Caco-2 (cell line): ENCODE data around the gene ZSCAN25. TPM values are rescaled to one million over a fixed set of nuclear protein-coding genes. Genes with fewer than 3 reads are reported as not detected.

Experiments
- BruUV-seq: library from RNA; stranded (reverse); fragments of 400-500 nt; replicated peaks from 2 replicates; lab custom pipeline; 2021; lab: Mats Ljungman, UMichigan
- CTCF ChIA-PET: fragments of 300-600 bp; sonication (Branson Sonifier 250); formaldehyde crosslinking; loops from one replicate; lab custom pipeline; 2022; ENCODE audit warnings: antibody characterized with exemption; lab: Charles Lee
- POLR2A ChIA-PET: fragments of 300-600 bp; sonication (Branson Sonifier 250); formaldehyde crosslinking; loops from one replicate; lab custom pipeline; 2022; ENCODE audit warnings: antibody characterized with exemption; lab: Charles Lee
- DNase-seq, 2 experiments: peaks; one replicate each; pipeline versions ENCODE4 v3.0.0 to v3.0.0-alpha.2; 2020 to 2022
- H3K27me3 ChIP-seq: replicated peaks from 2 replicates; pipeline ENCODE4 v1.6.0; 2011; ENCODE audit warnings: low read length; ENCODE audit not compliant: control insufficient read depth, insufficient read depth
- H3K36me3 ChIP-seq: 2 replicates; pipeline ENCODE4 v1.5.1; 2011; ENCODE audit warnings: low read length; ENCODE audit not compliant: control insufficient read depth, insufficient read depth
- H3K4me1 ChIP-seq: fragments of 250-450 bp; sonication (Bioruptor Pico); 2 replicates; pipeline ENCODE4 v1.5.1; 2020; ENCODE audit warnings: mild to moderate bottlenecking
- H3K4me3 ChIP-seq: 2 replicates; pipeline ENCODE4 v1.5.1; 2011; ENCODE audit warnings: low read depth, mild to moderate bottlenecking, control low read depth, low read length
- H3K9me3 ChIP-seq: fragments of 250-450 bp; sonication (Bioruptor Pico); 2 replicates; pipeline ENCODE4 v1.5.1; 2020; ENCODE audit warnings: mild to moderate bottlenecking, moderate library complexity
- H3K27ac Mint-ChIP-seq: one replicate; pipeline ENCODE4 v1.8.0; 2022; ENCODE audit warnings: mixed read lengths; ENCODE audit not compliant: unreplicated experiment
- H3K27me3 Mint-ChIP-seq: one replicate; pipeline ENCODE4 v1.8.0; 2022; ENCODE audit warnings: mixed read lengths; ENCODE audit not compliant: insufficient read depth, unreplicated experiment
- H3K36me3 Mint-ChIP-seq: one replicate; pipeline ENCODE4 v1.8.0; 2022; ENCODE audit warnings: mild to moderate bottlenecking, mixed read lengths; ENCODE audit not compliant: insufficient read depth, unreplicated experiment
- H3K4me1 Mint-ChIP-seq: one replicate; pipeline ENCODE4 v1.8.0; 2022; ENCODE audit warnings: low read depth, mixed read lengths; ENCODE audit not compliant: unreplicated experiment
- H3K4me3 Mint-ChIP-seq: one replicate; pipeline ENCODE4 v1.8.0; 2022; ENCODE audit warnings: mild to moderate bottlenecking, moderate library complexity, mixed read lengths; ENCODE audit not compliant: unreplicated experiment
- H3K9me3 Mint-ChIP-seq: one replicate; pipeline ENCODE4 v1.8.0; 2022; ENCODE audit warnings: mixed read lengths; ENCODE audit not compliant: unreplicated experiment
- CTCF ChIP-seq, 2 experiments: fragments of 200-600 bp in 1 of 2; IDR thresholded peaks; 1 replicate in 1 of 2; 2 replicates in 1 of 2; pipeline versions ENCODE4 v1.5.1 to v1.8.0; 2011 to 2022; ENCODE audit warnings: antibody characterized with exemption in 1 of 2, control low read depth in 1 of 2, inconsistent platforms in 1 of 2, low read depth in 1 of 2, low read length in 1 of 2, mild to moderate bottlenecking in 1 of 2, moderate library complexity in 1 of 2; ENCODE audit not compliant: insufficient read depth in 1 of 2, severe bottlenecking in 1 of 2, unreplicated experiment in 1 of 2
- intact Hi-C: fragments of 100-400 bp; cut with micrococcal nuclease; formaldehyde crosslinking; loops from one replicate; pipeline ENCODE4 v1.10.0; 2022; ENCODE audit not compliant: unreplicated experiment
- total RNA-seq: library from RNA; stranded (reverse); gene quantifications from 2 replicates; pipeline ENCODE4 v1.2.3, GENCODE V29; 2022

Gene ZSCAN25
- total RNA-seq, 1 experiment from 2014 or later: 21.2 TPM

- no peaks in the 10 kb centered on the region for H3K9me3 ChIP-seq
- intact Hi-C loops: no loop called here
- ChIA-PET POLR2A (no interaction called here), CTCF (no interaction called here)
- no peaks in the 10 kb centered on the region for H3K9me3 Mint-ChIP-seq
- BruUV-seq: no TSS peak
- no peak overlapping the region for H3K4me3 ChIP-seq
- H3K36me3 Mint-ChIP-seq: no peaks in the 10 kb centered on the region
- H3K27me3 Mint-ChIP-seq: no peaks in the 10 kb centered on the region
- H3K36me3 ChIP-seq: 0 out of 2 replicates have a peak, but pooled peaks cover 1% of the 10 kb centered on the region
- H3K4me1 Mint-ChIP-seq: no peaks in the 10 kb centered on the region
- H3K27ac Mint-ChIP-seq: no peak overlapping the region
- no peak for DNase-seq
- H3K27me3 ChIP-seq: no peaks in the 10 kb centered on the region
- no peaks in the 10 kb centered on the region for H3K4me1 ChIP-seq
- TF ChIP-seq CTCF (IDR thresholded peaks at IDR 0.05; ENCODE audit: insufficient read depth in 1 of 2, low read depth in 1 of 2, low read length in 1 of 2, severe bottlenecking in 1 of 2, unreplicated experiment in 1 of 2): no peak
- H3K4me3 Mint-ChIP-seq: no peak overlapping the region
Observed at GRCh38 chr7:99667179-99667578, 50.4 kb downstream of the ZSCAN25 start.

GRCh38 chr7:99668541-99668940, 51.8 kb downstream of the ZSCAN25 start:
- POLR2A ChIA-PET: no interaction called here
- CTCF ChIA-PET: no interaction called here
- Histone ChIP-seq H3K27me3 (no peaks in the 10 kb centered on the region), H3K4me1 (no peaks in the 10 kb centered on the region), H3K4me3 (no peak overlapping the region), H3K36me3 (0 out of 2 replicates have a peak, but pooled peaks cover 1% of the 10 kb centered on the region), H3K9me3 (no peaks in the 10 kb centered on the region)
- Mint-ChIP-seq H3K4me3 (no peak overlapping the region), H3K9me3 (no peaks in the 10 kb centered on the region), H3K4me1 (no peaks in the 10 kb centered on the region), H3K27me3 (no peaks in the 10 kb centered on the region), H3K36me3 (no peaks in the 10 kb centered on the region), H3K27ac (no peak overlapping the region)
- intact Hi-C loops: no loop called here
- no peak for TF ChIP-seq CTCF (IDR thresholded peaks at IDR 0.05; ENCODE audit: insufficient read depth in 1 of 2, low read depth in 1 of 2, low read length in 1 of 2, severe bottlenecking in 1 of 2, unreplicated experiment in 1 of 2)
- DNase-seq: no peak
- no TSS peak for BruUV-seq

- intact Hi-C loops: no loop called here
- Mint-ChIP-seq H3K36me3 (no peaks in the 10 kb centered on the region), H3K4me3 (no peak overlapping the region), H3K4me1 (no peaks in the 10 kb centered on the region), H3K9me3 (no peaks in the 10 kb centered on the region), H3K27me3 (no peaks in the 10 kb centered on the region), H3K27ac (no peak overlapping the region)
- no peaks in the 10 kb centered on the region for H3K27me3 ChIP-seq
- ChIA-PET CTCF (no interaction called here), POLR2A (no interaction called here)
- no peak for TF ChIP-seq CTCF (IDR thresholded peaks at IDR 0.05; ENCODE audit: insufficient read depth in 1 of 2, low read depth in 1 of 2, low read length in 1 of 2, severe bottlenecking in 1 of 2, unreplicated experiment in 1 of 2)
- no peak overlapping the region for H3K4me3 ChIP-seq
- 0 out of 2 replicates have a peak, but pooled peaks cover 1% of the 10 kb centered on the region for H3K36me3 ChIP-seq
- no TSS peak for BruUV-seq
- H3K4me1 ChIP-seq: no peaks in the 10 kb centered on the region
- DNase-seq: no peak
- H3K9me3 ChIP-seq: no peaks in the 10 kb centered on the region
Observed at GRCh38 chr7:99669782-99670181, 53.0 kb downstream of the ZSCAN25 start.
